A549 (cell line): Measurements from ENCODE around the gene FLYWCH1. TPM values are rescaled to one million over a fixed set of nuclear protein-coding genes. Genes with fewer than 3 reads are reported as not detected.

Experiments
- ATAC-seq, 2 experiments: fragments of 200-7000 bp in 1 of 2; fragments of >200 bp in 1 of 2; cut with Nextera tagmentation in 1 of 2; cut with Tn5 transposase in 1 of 2; 3 replicates each; pipeline versions ENCODE4 v1.8.0 to v1.9.1; 2018 to 2020; ENCODE audit warnings: mild to moderate bottlenecking in 1 of 2, moderate library complexity in 1 of 2
- CTCF ChIA-PET: fragments of 300-600 bp; sonication (Branson Sonifier 250); formaldehyde crosslinking; extraction: SDS; loops from one replicate; lab custom pipeline; 2021; ENCODE audit warnings: antibody characterized with exemption, inconsistent platforms; lab: Yijun Ruan, JAX
- POLR2A ChIA-PET: fragments of 350-600 bp; formaldehyde crosslinking; extraction: SDS; loops from one replicate; lab custom pipeline; 2021; ENCODE audit warnings: antibody characterized with exemption, inconsistent platforms; lab: Yijun Ruan, JAX
- DNase-seq, 2 experiments: peaks; one replicate each; pipeline versions ENCODE4 v3.0.0 to v3.0.0-alpha.2; 2011 to 2016; ENCODE audit warnings: low read depth in 1 of 2, low spot score in 1 of 2
- FAIRE-seq: peaks from 2 replicates; lab custom pipeline; 2011; peaks lifted over from hg19 to GRCh38; lab: Jason Lieb, UNC
- H3K27ac ChIP-seq, 2 experiments: fragments of >200 bp; sonication (Bioruptor Twin); formaldehyde crosslinking; 3 replicates each; pipeline ENCODE4 v1.5.1; 2016 to 2017
- H3K4me1 ChIP-seq: fragments of >200 bp; sonication (Bioruptor Twin); formaldehyde crosslinking; 3 replicates; pipeline ENCODE4 v1.6.1; 2016
- H3K4me2 ChIP-seq: fragments of >200 bp; sonication (Bioruptor Twin); formaldehyde crosslinking; 3 replicates; pipeline ENCODE4 v1.6.1; 2016
- H3K4me3 ChIP-seq: fragments of >200 bp; sonication (Bioruptor Twin); formaldehyde crosslinking; 3 replicates; pipeline ENCODE4 v1.5.1; 2016
- H3K9me3 ChIP-seq: fragments of >200 bp; sonication (Bioruptor Twin); formaldehyde crosslinking; 3 replicates; pipeline ENCODE4 v1.6.1; 2016
- BHLHE40 ChIP-seq: IDR thresholded peaks from 2 replicates; pipeline ENCODE4 v1.6.1; 2012; ENCODE audit warnings: low read depth, low read length, inconsistent platforms
- CHD2 ChIP-seq: fragments of 150-350 bp; IDR thresholded peaks from 2 replicates; pipeline ENCODE4 v1.6.1; 2014; ENCODE audit warnings: low read length; ENCODE audit not compliant: partially characterized antibody
- CHD4 ChIP-seq: fragments of 200-600 bp; sonication (generic); IDR thresholded peaks from 2 replicates; pipeline ENCODE4 v1.6.1; 2016; ENCODE audit warnings: antibody characterized with exemption, mild to moderate bottlenecking, borderline replicate concordance
- FOSL2 ChIP-seq, 2 experiments: fragments of 450-650 bp in 1 of 2; fragments of >200 bp in 1 of 2; sonication (Bioruptor Twin) in 1 of 2; formaldehyde crosslinking; IDR thresholded peaks; 2 replicates each; pipeline versions ENCODE4 v1.5.0 to v1.6.1; 2016 to 2020; ENCODE audit warnings: mild to moderate bottlenecking in 1 of 2, moderate library complexity in 1 of 2
- GATA3 ChIP-seq: IDR thresholded peaks from 2 replicates; pipeline ENCODE4 v1.6.1; 2012; ENCODE audit warnings: borderline replicate concordance
- HDAC2 ChIP-seq: fragments of 200-600 bp; sonication (generic); IDR thresholded peaks from 2 replicates; pipeline ENCODE4 v1.6.1; 2016
- HEYL ChIP-seq: fragments of 250-450 bp; sonication (Bioruptor Pico); IDR thresholded peaks from 2 replicates; pipeline ENCODE4 v1.8.0; 2021; ENCODE audit warnings: mild to moderate bottlenecking, moderate library complexity
- HOXB5 ChIP-seq: fragments of 250-450 bp; sonication (Bioruptor Pico); IDR thresholded peaks from 2 replicates; pipeline ENCODE4 v1.5.0; 2020; ENCODE audit warnings: mild to moderate bottlenecking, moderate library complexity
- JUN ChIP-seq, 2 experiments: fragments of >200 bp; sonication (Bioruptor Twin); formaldehyde crosslinking; IDR thresholded peaks; 2 replicates in 1 of 2; 3 replicates in 1 of 2; pipeline ENCODE4 v1.6.1; 2016 to 2017
- KDM5A ChIP-seq: fragments of 200-600 bp; sonication (generic); IDR thresholded peaks from 2 replicates; pipeline ENCODE4 v1.6.1; 2016; ENCODE audit warnings: antibody characterized with exemption, mild to moderate bottlenecking
- MAZ ChIP-seq: fragments of 150-350 bp; IDR thresholded peaks from 2 replicates; pipeline ENCODE4 v1.6.1; 2014; ENCODE audit warnings: antibody characterized with exemption, low read depth, low read length, borderline replicate concordance
- NFE2L2 ChIP-seq: fragments of 150-350 bp; conservative IDR thresholded peaks from 2 replicates; pipeline ENCODE4 v1.6.1; 2014; ENCODE audit warnings: low read length
- RCOR1 ChIP-seq: fragments of 150-350 bp; IDR thresholded peaks from 2 replicates; pipeline ENCODE4 v1.6.1; 2014; ENCODE audit warnings: antibody characterized with exemption, low read length, low read depth
- RFX5 ChIP-seq: fragments of 450-650 bp; IDR thresholded peaks from 2 replicates; pipeline ENCODE4 v1.7.1; 2014; ENCODE audit warnings: antibody characterized with exemption, mild to moderate bottlenecking, moderate library complexity
- SREBF2 ChIP-seq: fragments of 450-650 bp; IDR thresholded peaks from 2 replicates; pipeline ENCODE4 v1.6.1; 2014; ENCODE audit warnings: mild to moderate bottlenecking, moderate library complexity
- ZSCAN20 ChIP-seq: fragments of 250-450 bp; sonication (Bioruptor Pico); IDR thresholded peaks from 2 replicates; pipeline ENCODE4 v1.8.0; 2022; ENCODE audit warnings: mild to moderate bottlenecking, moderate library complexity
- WGBS: methylation state at CpG from one replicate; pipeline ENCODE4 v1.1.6; 2017; ENCODE audit errors: missing lambda C conversion rate; 5-methylcytosine and 5-hydroxymethylcytosine counted together
- polyA plus RNA-seq, 4 experiments: library from polyadenylated mRNA; depleted of rRNA in 3 of 4; stranded (reverse); fragments of >200 nt; fragmentation: RNase III in 1 of 4; extraction: RNeasy Plus Mini Kit Qiagen cat#74134 plus additional on column Dnase treatment in 1 of 4; gene quantifications; 2 replicates in 3 of 4; 3 replicates in 1 of 4; pipeline ENCODE4 v1.2.3, GENCODE V29; 2011 to 2017
- TF ChIP-seq, protein P1 (sequence below): fragments of 250-450 bp; sonication (Bioruptor Pico); IDR thresholded peaks from 2 replicates; pipeline ENCODE4 v1.5.0; 2021; ENCODE audit warnings: mild to moderate bottlenecking, moderate library complexity, borderline replicate concordance
- TF ChIP-seq, protein P2 (sequence below): fragments of 250-450 bp; sonication (Bioruptor Pico); IDR thresholded peaks from 2 replicates; pipeline ENCODE4 v1.5.0; 2020; ENCODE audit warnings: low read depth, mild to moderate bottlenecking, moderate library complexity
- TF ChIP-seq, protein P3 (sequence below): IDR thresholded peaks from 2 replicates; pipeline ENCODE4 v1.6.1; 2012; ENCODE audit warnings: low read depth, borderline replicate concordance
- TF ChIP-seq, protein P4 (sequence below): IDR thresholded peaks from 2 replicates; pipeline ENCODE4 v1.6.1; 2012
- TF ChIP-seq, protein P5 (sequence below): fragments of 150-350 bp; IDR thresholded peaks from 2 replicates; pipeline ENCODE4 v1.6.1; 2014; ENCODE audit warnings: low read depth, mild to moderate bottlenecking, low read length
- TF ChIP-seq, protein P6 (sequence below): fragments of >200 bp; sonication (Bioruptor Twin); formaldehyde crosslinking; IDR thresholded peaks from 3 replicates; pipeline ENCODE4 v1.5.1; 2016

The FLYWCH1 gene
- polyA plus RNA-seq, 2 of the 4 experiments (the other 2 are of a cell fraction), result 9.3 to 22.5 TPM

DNA sequence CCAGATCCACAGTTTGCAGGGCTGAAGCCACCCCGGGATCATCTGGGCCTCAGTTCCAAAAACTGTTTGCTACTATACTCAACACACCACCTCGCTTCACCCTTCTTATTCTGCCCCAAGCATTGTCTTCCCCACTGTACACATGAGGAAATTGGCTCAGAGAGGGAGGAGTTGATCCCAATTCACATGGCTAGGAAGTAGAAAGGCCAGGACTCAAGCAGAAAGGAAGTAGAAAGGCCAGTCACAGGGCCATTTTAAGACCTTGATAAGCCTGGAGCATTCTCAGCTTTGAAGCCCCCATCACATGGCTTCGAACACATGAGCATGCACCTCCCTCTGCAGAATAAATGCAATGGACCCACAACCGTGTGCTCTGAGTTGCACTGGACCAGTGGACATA, 46.1 kb upstream of the FLYWCH1 start:
- TF ChIP-seq, protein P1, sequence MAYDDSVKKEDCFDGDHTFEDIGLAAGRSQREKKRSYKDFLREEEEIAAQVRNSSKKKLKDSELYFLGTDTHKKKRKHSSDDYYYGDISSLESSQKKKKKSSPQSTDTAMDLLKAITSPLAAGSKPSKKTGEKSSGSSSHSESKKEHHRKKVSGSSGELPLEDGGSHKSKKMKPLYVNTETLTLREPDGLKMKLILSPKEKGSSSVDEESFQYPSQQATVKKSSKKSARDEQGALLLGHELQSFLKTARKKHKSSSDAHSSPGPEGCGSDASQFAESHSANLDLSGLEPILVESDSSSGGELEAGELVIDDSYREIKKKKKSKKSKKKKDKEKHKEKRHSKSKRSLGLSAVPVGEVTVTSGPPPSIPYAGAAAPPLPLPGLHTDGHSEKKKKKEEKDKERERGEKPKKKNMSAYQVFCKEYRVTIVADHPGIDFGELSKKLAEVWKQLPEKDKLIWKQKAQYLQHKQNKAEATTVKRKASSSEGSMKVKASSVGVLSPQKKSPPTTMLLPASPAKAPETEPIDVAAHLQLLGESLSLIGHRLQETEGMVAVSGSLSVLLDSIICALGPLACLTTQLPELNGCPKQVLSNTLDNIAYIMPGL, result no peak
- POLR2A ChIA-PET, result no interaction called here

DNA sequence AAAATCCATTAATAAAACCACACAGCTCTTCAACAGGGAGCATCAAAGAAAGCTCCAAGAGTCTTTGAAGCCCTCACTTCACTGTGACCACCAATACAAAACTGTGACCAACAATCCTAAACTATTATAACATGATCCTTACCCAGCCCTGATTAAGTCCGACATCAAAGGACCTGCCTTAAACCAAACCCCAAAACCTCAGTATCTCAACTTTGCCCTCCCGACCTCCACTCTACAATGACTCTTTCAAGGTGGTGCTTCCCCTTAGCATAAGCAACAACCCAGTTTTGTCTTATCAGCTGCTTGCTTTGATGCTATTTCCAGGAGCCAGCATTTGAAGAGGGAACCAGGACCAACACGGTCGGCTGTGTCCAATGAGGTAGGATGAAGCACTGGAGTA, 45.3 kb upstream of the FLYWCH1 start:
- H3K27ac ChIP-seq, result no peak overlapping the region
- WGBS, result 71% methylated on average over 4 of the region's 4 CpGs
- no peak overlapping the region for H3K4me3 ChIP-seq
- ChIA-PET CTCF (interaction anchor here (1.4 to 13.7 kb wide), 2 partner anchors 27 to 44 kb away, joined by 4 to 295 read pairs; no protein-coding TSS in a partner anchor), POLR2A (interaction anchor here (0.6 kb wide), 1 partner anchor 90 kb away, joined by 3 read pairs; no protein-coding TSS in a partner anchor)
- no peak for FAIRE-seq
- H3K4me1 ChIP-seq, result 0 out of 3 replicates have a peak, but pooled peaks cover 3% of the 10 kb centered on the region
- H3K4me2 ChIP-seq, result no peak overlapping the region
- no peak for ATAC-seq
- H3K9me3 ChIP-seq, result no peaks in the 10 kb centered on the region
- TF ChIP-seq HOXB5 (CRISPR knock-in tag) (no peak), CHD2 (no peak), FOSL2 (IDR thresholded peaks at IDR 0.05) (no peak), FOSL2 (CRISPR knock-in tag; IDR thresholded peaks at IDR 0.05) (no peak), NFE2L2 (no peak), RCOR1 (no peak), CHD4 (no peak), HEYL (CRISPR knock-in tag) (no peak), RFX5 (no peak), HDAC2 (no peak), SREBF2 (no peak)
- TF ChIP-seq, protein P2, sequence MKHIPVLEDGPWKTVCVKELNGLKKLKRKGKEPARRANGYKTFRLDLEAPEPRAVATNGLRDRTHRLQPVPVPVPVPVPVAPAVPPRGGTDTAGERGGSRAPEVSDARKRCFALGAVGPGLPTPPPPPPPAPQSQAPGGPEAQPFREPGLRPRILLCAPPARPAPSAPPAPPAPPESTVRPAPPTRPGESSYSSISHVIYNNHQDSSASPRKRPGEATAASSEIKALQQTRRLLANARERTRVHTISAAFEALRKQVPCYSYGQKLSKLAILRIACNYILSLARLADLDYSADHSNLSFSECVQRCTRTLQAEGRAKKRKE (CRISPR knock-in tag), result no peak
- TF ChIP-seq, protein P3, sequence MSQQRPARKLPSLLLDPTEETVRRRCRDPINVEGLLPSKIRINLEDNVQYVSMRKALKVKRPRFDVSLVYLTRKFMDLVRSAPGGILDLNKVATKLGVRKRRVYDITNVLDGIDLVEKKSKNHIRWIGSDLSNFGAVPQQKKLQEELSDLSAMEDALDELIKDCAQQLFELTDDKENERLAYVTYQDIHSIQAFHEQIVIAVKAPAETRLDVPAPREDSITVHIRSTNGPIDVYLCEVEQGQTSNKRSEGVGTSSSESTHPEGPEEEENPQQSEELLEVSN, result no peak
- TF ChIP-seq, protein P4, sequence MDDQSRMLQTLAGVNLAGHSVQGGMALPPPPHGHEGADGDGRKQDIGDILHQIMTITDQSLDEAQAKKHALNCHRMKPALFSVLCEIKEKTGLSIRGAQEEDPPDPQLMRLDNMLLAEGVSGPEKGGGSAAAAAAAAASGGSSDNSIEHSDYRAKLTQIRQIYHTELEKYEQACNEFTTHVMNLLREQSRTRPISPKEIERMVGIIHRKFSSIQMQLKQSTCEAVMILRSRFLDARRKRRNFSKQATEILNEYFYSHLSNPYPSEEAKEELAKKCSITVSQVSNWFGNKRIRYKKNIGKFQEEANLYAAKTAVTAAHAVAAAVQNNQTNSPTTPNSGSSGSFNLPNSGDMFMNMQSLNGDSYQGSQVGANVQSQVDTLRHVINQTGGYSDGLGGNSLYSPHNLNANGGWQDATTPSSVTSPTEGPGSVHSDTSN, result no peak
- TF ChIP-seq, protein P5, sequence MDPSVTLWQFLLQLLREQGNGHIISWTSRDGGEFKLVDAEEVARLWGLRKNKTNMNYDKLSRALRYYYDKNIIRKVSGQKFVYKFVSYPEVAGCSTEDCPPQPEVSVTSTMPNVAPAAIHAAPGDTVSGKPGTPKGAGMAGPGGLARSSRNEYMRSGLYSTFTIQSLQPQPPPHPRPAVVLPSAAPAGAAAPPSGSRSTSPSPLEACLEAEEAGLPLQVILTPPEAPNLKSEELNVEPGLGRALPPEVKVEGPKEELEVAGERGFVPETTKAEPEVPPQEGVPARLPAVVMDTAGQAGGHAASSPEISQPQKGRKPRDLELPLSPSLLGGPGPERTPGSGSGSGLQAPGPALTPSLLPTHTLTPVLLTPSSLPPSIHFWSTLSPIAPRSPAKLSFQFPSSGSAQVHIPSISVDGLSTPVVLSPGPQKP, result no peak
- DNase-seq, result no peak

More for the DNA sequence above, 46.1 kb upstream of the FLYWCH1 start:
- 45% methylated on average over 4 of the region's 4 CpGs for WGBS
- Histone ChIP-seq H3K4me1 (0 out of 3 replicates have a peak, but pooled peaks cover 3% of the 10 kb centered on the region), H3K4me2 (no peak overlapping the region), H3K27ac (peak overlapping the region in 1 of 2 experiments; percentile 49; a peak in 1 of 6 replicates), H3K4me3 (no peak overlapping the region), H3K9me3 (no peaks in the 10 kb centered on the region)
- FAIRE-seq, result no peak
- no peak for DNase-seq
- ATAC-seq, result no peak
- CTCF ChIA-PET, result interaction anchor here (1.2 to 13.7 kb wide), 3 partner anchors 12 to 45 kb away, joined by 3 to 295 read pairs (median 4); no protein-coding TSS in a partner anchor

DNA sequence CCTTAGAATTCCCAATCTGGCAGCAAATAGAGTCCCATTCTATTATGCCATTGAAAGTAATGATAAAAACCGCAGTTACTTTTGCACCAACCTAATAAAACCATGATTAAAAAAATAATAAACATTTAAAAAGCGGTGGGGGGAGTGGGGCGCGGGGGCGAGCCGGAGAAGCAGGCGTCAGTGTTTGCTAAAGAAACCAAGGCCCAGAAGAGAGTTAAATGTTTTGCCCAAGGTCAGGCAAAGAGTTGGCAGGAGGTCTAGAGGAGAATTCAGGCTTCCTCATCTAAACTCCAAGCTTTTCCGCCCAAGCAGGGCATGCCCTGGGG, 44.1 kb upstream of the FLYWCH1 start:
- TF ChIP-seq JUN (IDR thresholded peaks at IDR 0.05), result no peak
- no peak for TF ChIP-seq GATA3
- TF ChIP-seq, protein P6, sequence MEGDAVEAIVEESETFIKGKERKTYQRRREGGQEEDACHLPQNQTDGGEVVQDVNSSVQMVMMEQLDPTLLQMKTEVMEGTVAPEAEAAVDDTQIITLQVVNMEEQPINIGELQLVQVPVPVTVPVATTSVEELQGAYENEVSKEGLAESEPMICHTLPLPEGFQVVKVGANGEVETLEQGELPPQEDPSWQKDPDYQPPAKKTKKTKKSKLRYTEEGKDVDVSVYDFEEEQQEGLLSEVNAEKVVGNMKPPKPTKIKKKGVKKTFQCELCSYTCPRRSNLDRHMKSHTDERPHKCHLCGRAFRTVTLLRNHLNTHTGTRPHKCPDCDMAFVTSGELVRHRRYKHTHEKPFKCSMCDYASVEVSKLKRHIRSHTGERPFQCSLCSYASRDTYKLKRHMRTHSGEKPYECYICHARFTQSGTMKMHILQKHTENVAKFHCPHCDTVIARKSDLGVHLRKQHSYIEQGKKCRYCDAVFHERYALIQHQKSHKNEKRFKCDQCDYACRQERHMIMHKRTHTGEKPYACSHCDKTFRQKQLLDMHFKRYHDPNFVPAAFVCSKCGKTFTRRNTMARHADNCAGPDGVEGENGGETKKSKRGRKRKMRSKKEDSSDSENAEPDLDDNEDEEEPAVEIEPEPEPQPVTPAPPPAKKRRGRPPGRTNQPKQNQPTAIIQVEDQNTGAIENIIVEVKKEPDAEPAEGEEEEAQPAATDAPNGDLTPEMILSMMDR, result no peak
- TF ChIP-seq, protein P4, result no peak
- TF ChIP-seq ZSCAN20 (CRISPR knock-in tag), result no peak
- TF ChIP-seq, protein P3, result no peak
- TF ChIP-seq MAZ, result no peak
- TF ChIP-seq BHLHE40, result no peak
- no peak for TF ChIP-seq RFX5
- no peak for TF ChIP-seq KDM5A
- DNase-seq, result no peak
- no peaks in the 10 kb centered on the region for H3K9me3 ChIP-seq
- H3K4me3 ChIP-seq, result peak overlapping the region; percentile 59
- ATAC-seq, result no peak
- whole genome bisulfite sequencing, result 21% methylated on average over 8 of the region's 8 CpGs
- H3K4me2 ChIP-seq, result peak overlapping the region; percentile 77
- CTCF ChIA-PET, result interaction anchor here (0.6 to 13.7 kb wide), 46 partner anchors 9 to 169 kb away, joined by 3 to 295 read pairs (median 6); partner anchors contain the start of genes ELOB, FLYWCH1, FLYWCH2 and PRSS22
- POLR2A ChIA-PET, result interaction anchor here (0.5 to 2.4 kb wide), 15 partner anchors 11 to 330 kb away, joined by 3 to 52 read pairs (median 6); partner anchors contain the start of genes FLYWCH1, FLYWCH2, KCTD5 and PDPK1
- peak overlapping the region; percentile 90 to 95 for H3K27ac ChIP-seq
- no peak for FAIRE-seq
- 0 out of 3 replicates have a peak, but pooled peaks cover 3% of the 10 kb centered on the region for H3K4me1 ChIP-seq
